Measurements from ENCODE around the gene SMYD3.

SMYD3 gene

DNA sequence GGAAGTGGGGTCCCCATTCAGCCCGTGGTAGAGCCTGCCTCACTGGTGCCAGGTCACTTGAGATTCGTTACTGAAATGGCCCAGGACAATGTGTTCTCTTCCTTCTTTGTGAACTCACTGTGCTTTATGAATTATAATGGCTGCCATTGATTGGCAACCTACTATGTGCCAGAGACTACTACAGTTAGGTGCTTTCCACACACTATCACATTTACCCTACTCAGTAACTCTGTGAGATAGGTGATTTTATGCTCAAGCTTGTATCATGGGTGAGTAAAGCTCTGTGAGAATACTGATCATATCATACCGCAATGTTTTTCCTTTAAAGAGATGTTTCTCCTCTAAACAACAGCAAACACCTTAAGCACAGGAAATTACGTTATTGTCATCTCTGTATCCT, 225.9 kb downstream of the SMYD3 start:
- no peak for DNase-seq
- Histone ChIP-seq H3K9me3 (no peaks in the 10 kb centered on the region), H3K4me1 (peaks cover 13% of the 10 kb centered on the region; the same call in 1 of the 2 replicates), H3K4me3 (ENCODE audit: low read depth, low read length) (no peak overlapping the region), H3K36me3 (no peaks in the 10 kb centered on the region), H3K27me3 (no peaks in the 10 kb centered on the region; the same call in 1 of the 2 replicates)
- TF ChIP-seq, protein P1, sequence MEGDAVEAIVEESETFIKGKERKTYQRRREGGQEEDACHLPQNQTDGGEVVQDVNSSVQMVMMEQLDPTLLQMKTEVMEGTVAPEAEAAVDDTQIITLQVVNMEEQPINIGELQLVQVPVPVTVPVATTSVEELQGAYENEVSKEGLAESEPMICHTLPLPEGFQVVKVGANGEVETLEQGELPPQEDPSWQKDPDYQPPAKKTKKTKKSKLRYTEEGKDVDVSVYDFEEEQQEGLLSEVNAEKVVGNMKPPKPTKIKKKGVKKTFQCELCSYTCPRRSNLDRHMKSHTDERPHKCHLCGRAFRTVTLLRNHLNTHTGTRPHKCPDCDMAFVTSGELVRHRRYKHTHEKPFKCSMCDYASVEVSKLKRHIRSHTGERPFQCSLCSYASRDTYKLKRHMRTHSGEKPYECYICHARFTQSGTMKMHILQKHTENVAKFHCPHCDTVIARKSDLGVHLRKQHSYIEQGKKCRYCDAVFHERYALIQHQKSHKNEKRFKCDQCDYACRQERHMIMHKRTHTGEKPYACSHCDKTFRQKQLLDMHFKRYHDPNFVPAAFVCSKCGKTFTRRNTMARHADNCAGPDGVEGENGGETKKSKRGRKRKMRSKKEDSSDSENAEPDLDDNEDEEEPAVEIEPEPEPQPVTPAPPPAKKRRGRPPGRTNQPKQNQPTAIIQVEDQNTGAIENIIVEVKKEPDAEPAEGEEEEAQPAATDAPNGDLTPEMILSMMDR (IDR thresholded peaks at IDR 0.05; ENCODE audit: low read depth, low read length): no peak

- H3K36me3 ChIP-seq: no peaks in the 10 kb centered on the region
- peaks cover 13% of the 10 kb centered on the region; the same call in 1 of the 2 replicates for H3K4me1 ChIP-seq
- H3K9me3 ChIP-seq: no peaks in the 10 kb centered on the region
- no peak overlapping the region for H3K4me3 ChIP-seq (ENCODE audit: low read depth, low read length)
- DNase-seq: peak; percentile 42
- TF ChIP-seq, protein P1 (IDR thresholded peaks at IDR 0.05; ENCODE audit: low read depth, low read length): peak; percentile 53
- no peaks in the 10 kb centered on the region; the same call in 1 of the 2 replicates for H3K27me3 ChIP-seq
Measured at GRCh38 chr1:246280551-246280950, 226.5 kb downstream of the SMYD3 start.

DNA sequence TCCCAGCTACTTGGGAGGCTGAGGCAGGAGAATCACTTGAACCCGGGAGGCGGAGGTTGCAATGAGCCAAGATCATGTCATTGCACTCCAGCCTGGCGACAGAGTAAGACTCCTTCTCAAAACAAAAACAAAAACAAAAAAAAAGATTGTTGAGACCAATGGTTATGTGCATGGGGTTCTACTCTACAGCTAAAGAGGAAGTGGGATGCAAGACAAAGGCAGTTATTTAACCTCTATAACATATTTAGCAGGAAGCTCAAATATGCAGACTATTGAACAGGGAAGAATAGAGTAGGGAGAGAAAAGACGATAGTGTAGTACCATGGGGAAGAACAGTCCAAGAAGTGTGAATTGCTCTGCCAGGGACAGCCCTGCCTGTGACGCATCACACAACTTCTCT, 227.7 kb downstream of the SMYD3 start:
- H3K4me3 ChIP-seq (ENCODE audit: low read depth, low read length): no peak overlapping the region
- no peaks in the 10 kb centered on the region for H3K36me3 ChIP-seq
- TF ChIP-seq, protein P1 (IDR thresholded peaks at IDR 0.05; ENCODE audit: low read depth, low read length): no peak
- H3K9me3 ChIP-seq: no peaks in the 10 kb centered on the region
- H3K27me3 ChIP-seq: no peaks in the 10 kb centered on the region; the same call in 1 of the 2 replicates
- DNase-seq: no peak
- H3K4me1 ChIP-seq: peaks cover 13% of the 10 kb centered on the region; the same call in 1 of the 2 replicates

GRCh38 chr1:246278371-246278770, 228.7 kb downstream of the SMYD3 start:
- H3K4me1 ChIP-seq: peaks cover 5% of the 10 kb centered on the region; the same call in 1 of the 2 replicates
- TF ChIP-seq, protein P1 (IDR thresholded peaks at IDR 0.05; ENCODE audit: low read depth, low read length): no peak

GRCh38 chr1:246275036-246275435, 232.0 kb downstream of the SMYD3 start:
- no peaks in the 10 kb centered on the region; the same call in 1 of the 2 replicates for H3K4me1 ChIP-seq
- no peak overlapping the region for H3K4me3 ChIP-seq (ENCODE audit: low read depth, low read length)
- no peaks in the 10 kb centered on the region; the same call in 1 of the 2 replicates for H3K27me3 ChIP-seq
- TF ChIP-seq, protein P1 (IDR thresholded peaks at IDR 0.05; ENCODE audit: low read depth, low read length): no peak
- no peaks in the 10 kb centered on the region for H3K9me3 ChIP-seq
- DNase-seq: no peak
- H3K36me3 ChIP-seq: no peaks in the 10 kb centered on the region

More at GRCh38 chr1:246278371-246278770, 228.7 kb downstream of the SMYD3 start:
- H3K36me3 ChIP-seq: no peaks in the 10 kb centered on the region
- no peaks in the 10 kb centered on the region for H3K9me3 ChIP-seq
- no peaks in the 10 kb centered on the region; the same call in 1 of the 2 replicates for H3K27me3 ChIP-seq
- no peak for DNase-seq
- H3K4me3 ChIP-seq (ENCODE audit: low read depth, low read length): no peak overlapping the region

DNA sequence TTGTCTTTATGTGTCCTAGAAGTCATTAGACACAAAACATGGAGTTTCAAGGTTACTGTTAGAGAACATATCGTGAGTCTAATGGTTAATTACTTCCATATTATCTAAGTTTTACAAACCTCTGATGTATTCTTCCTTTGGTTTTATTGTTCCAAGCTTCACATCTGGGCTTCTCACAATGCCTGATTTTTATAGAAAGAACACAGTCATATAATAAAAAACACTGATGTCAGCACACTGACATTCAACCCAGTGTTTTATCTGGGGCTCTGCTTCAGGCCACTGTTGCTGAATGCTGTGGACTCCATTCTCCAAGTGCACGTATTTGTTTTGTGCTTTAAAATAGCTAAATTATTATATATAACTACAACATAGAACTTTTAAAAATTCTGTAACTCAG, 232.9 kb downstream of the SMYD3 start:
- Histone ChIP-seq H3K4me3 (ENCODE audit: low read depth, low read length) (no peak overlapping the region), H3K9me3 (no peaks in the 10 kb centered on the region), H3K4me1 (no peaks in the 10 kb centered on the region; the same call in 1 of the 2 replicates), H3K36me3 (no peaks in the 10 kb centered on the region), H3K27me3 (no peaks in the 10 kb centered on the region; the same call in 1 of the 2 replicates)
- TF ChIP-seq, protein P1 (IDR thresholded peaks at IDR 0.05; ENCODE audit: low read depth, low read length): no peak
- no peak for DNase-seq
